Activated B cell treated with CpG ODN at 0.5 μM for 24 hours (primary cell): ENCODE results near the gene DCC. TPM values are rescaled to one million over a fixed set of nuclear protein-coding genes. Genes with fewer than 3 reads are reported as not detected.
"Not testable (repeated sequence)": the region's sequence is repeated elsewhere in the genome, so short reads cannot be mapped to it uniquely, and the experiment has no call there.

ENCODE experiments used
- ATAC-seq: fragments of 200-7000 bp; cut with Tn5 transposase; one replicate; pipeline ENCODE4 v1.10.0; 2021; ENCODE audit warnings: low read depth, mild to moderate bottlenecking, moderate library complexity
- CTCF ChIA-PET: fragments of 350-600 bp; sonication (Branson Sonifier 250); formaldehyde crosslinking; loops from one replicate; lab custom pipeline; 2021; ENCODE audit warnings: antibody characterized with exemption; lab: Charles Lee
- POLR2A ChIA-PET: fragments of 350-600 bp; sonication (Branson Sonifier 250); formaldehyde crosslinking; loops from one replicate; lab custom pipeline; 2021; ENCODE audit warnings: antibody characterized with exemption; lab: Charles Lee
- DNase-seq: peaks from one replicate; pipeline ENCODE4 v3.0.0; 2022
- H3K27ac Mint-ChIP-seq: one replicate; pipeline ENCODE4 v1.8.0; 2020; ENCODE audit warnings: mixed read lengths
- H3K27me3 Mint-ChIP-seq: one replicate; pipeline ENCODE4 v1.8.0; 2021; ENCODE audit warnings: mixed read lengths
- H3K36me3 Mint-ChIP-seq: one replicate; pipeline ENCODE4 v1.8.0; 2021; ENCODE audit warnings: low read depth, mixed read lengths
- H3K4me1 Mint-ChIP-seq: one replicate; pipeline ENCODE4 v1.8.0; 2021; ENCODE audit warnings: mixed read lengths
- H3K4me3 Mint-ChIP-seq: one replicate; pipeline ENCODE4 v1.8.0; 2020; ENCODE audit warnings: mild to moderate bottlenecking, mixed read lengths
- H3K9me3 Mint-ChIP-seq: one replicate; pipeline ENCODE4 v1.8.0; 2020; ENCODE audit warnings: mixed read lengths
- CTCF ChIP-seq: fragments of 200-600 bp; IDR thresholded peaks from one replicate; pipeline ENCODE4 v1.8.0; 2022; ENCODE audit warnings: antibody characterized with exemption, mild to moderate bottlenecking
- intact Hi-C: fragments of 100-400 bp; cut with micrococcal nuclease; formaldehyde crosslinking; loops from one replicate; pipeline ENCODE4 v1.15.1; 2024
- total RNA-seq: library from RNA; stranded (reverse); gene quantifications from 2 replicates; pipeline ENCODE4 v1.2.3, GENCODE V29; 2022

The DCC gene
- total RNA-seq, 1 donor from 2014 or later = not detected

GRCh38 chr18:53496028-53496427 is 1156.0 kb downstream of the DCC start:
- no peak for DNase-seq
- H3K36me3 Mint-ChIP-seq = no peaks in the 10 kb centered on the region
- no peak overlapping the region for H3K4me3 Mint-ChIP-seq
- ChIA-PET CTCF (no interaction called here), POLR2A (no interaction called here)
- no peaks in the 10 kb centered on the region for H3K4me1 Mint-ChIP-seq
- no peaks in the 10 kb centered on the region for H3K27me3 Mint-ChIP-seq
- no peak for TF ChIP-seq CTCF
- H3K27ac Mint-ChIP-seq = no peak overlapping the region
- peaks cover 6% of the 10 kb centered on the region for H3K9me3 Mint-ChIP-seq
- intact Hi-C loops = no loop called here
- ATAC-seq = no peak

- CTCF ChIA-PET = no interaction called here
- intact Hi-C loops = no loop called here
- Mint-ChIP-seq H3K4me3 (no peak overlapping the region), H3K27ac (no peak overlapping the region), H3K27me3 (no peaks in the 10 kb centered on the region), H3K9me3 (no peaks in the 10 kb centered on the region), H3K4me1 (no peaks in the 10 kb centered on the region), H3K36me3 (no peaks in the 10 kb centered on the region)
- TF ChIP-seq CTCF = no peak
- POLR2A ChIA-PET = no interaction called here
- no peak for DNase-seq
- no peak for ATAC-seq
These were observed 1164.0 kb downstream of the DCC start for GRCh38 chr18:53503914-53504441.

GRCh38 chr18:53508529-53508928 is 1168.5 kb downstream of the DCC start:
- no peak for TF ChIP-seq CTCF
- Mint-ChIP-seq H3K9me3 (no peaks in the 10 kb centered on the region), H3K27ac (no peak overlapping the region), H3K36me3 (no peaks in the 10 kb centered on the region), H3K4me1 (no peaks in the 10 kb centered on the region), H3K4me3 (no peak overlapping the region), H3K27me3 (no peaks in the 10 kb centered on the region)
- ChIA-PET POLR2A (no interaction called here), CTCF (no interaction called here)
- DNase-seq (no peak), ATAC-seq (no peak)
- intact Hi-C loops = no loop called here

GRCh38 chr18:53509886-53510285 is 1169.9 kb downstream of the DCC start:
- Mint-ChIP-seq H3K4me3 (no peak overlapping the region), H3K9me3 (no peaks in the 10 kb centered on the region), H3K27ac (no peak overlapping the region), H3K27me3 (no peaks in the 10 kb centered on the region), H3K36me3 (no peaks in the 10 kb centered on the region), H3K4me1 (no peaks in the 10 kb centered on the region)
- POLR2A ChIA-PET = no interaction called here
- CTCF ChIA-PET = no interaction called here
- TF ChIP-seq CTCF = no peak
- ATAC-seq (no peak), DNase-seq (no peak)
- intact Hi-C loops = no loop called here

GRCh38 chr18:53511725-53512124 is 1171.7 kb downstream of the DCC start:
- DNase-seq, H3K4me3 Mint-ChIP-seq, POLR2A ChIA-PET, ATAC-seq, H3K36me3 Mint-ChIP-seq, H3K9me3 Mint-ChIP-seq, H3K27ac Mint-ChIP-seq, H3K27me3 Mint-ChIP-seq, H3K4me1 Mint-ChIP-seq, CTCF ChIA-PET, intact Hi-C loops: not testable (repeated sequence)

GRCh38 chr18:53521068-53521467 is 1181.1 kb downstream of the DCC start:
- Mint-ChIP-seq H3K27ac (no peak overlapping the region), H3K4me1 (no peaks in the 10 kb centered on the region), H3K27me3 (no peaks in the 10 kb centered on the region), H3K4me3 (no peak overlapping the region), H3K9me3 (no peaks in the 10 kb centered on the region), H3K36me3 (no peaks in the 10 kb centered on the region)
- CTCF ChIA-PET = no interaction called here
- TF ChIP-seq CTCF = no peak
- no peak for ATAC-seq
- intact Hi-C loops = no loop called here
- DNase-seq = no peak
- POLR2A ChIA-PET = no interaction called here
